GM21423 (cell line): ENCODE data around the gene GDA.
"Not testable (repeated sequence)": the region's sequence is repeated elsewhere in the genome, so short reads cannot be mapped to it uniquely, and the experiment has no call there.

Experiments
- ATAC-seq: cut with Tn5 transposase; IDR thresholded peaks from one replicate; pipeline ENCODE4 v1.9.1; 2021; ENCODE audit warnings: mild to moderate bottlenecking, moderate library complexity; ENCODE audit not compliant: unreplicated experiment

GDA gene

DNA sequence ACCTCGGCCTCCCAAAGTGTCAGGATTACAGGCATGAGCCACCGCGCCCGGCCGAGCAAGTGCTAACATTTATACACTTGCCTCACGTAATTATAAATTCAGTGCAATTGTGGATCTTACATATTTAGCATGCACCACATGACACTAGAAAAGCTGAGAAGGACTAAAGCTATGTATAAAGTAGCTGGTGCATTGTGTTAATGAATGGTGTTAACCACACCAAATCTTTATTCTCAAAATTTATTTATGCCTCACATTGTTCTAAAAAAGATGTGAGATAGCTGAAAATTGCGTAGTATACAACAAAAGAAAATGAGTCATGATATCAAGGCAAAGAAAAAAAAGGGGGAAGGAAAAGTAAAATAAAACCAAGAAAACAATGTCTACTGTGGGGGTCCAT lies 54.8 kb downstream of the GDA start:
- ATAC-seq = no peak

DNA sequence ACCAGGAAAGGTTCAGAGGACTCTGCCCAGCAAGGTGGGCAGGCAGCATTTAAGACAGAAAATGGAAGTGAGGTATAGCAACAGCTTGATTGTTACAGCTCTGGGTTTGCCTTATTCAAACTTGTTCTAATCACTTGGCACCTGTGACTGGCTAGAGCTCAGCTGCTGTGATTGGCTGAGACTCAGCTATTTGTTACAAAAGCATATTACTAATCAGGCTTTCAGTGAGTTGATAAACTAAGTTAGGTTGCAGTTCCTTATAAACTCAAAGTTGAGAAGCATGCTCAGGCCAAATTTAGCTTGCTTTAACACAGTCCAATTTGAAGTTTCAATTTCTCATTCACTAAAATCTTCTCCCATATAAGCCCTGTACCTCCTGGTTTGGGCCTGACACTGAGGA lies 56.3 kb downstream of the GDA start:
- ATAC-seq = peak; percentile 53

DNA sequence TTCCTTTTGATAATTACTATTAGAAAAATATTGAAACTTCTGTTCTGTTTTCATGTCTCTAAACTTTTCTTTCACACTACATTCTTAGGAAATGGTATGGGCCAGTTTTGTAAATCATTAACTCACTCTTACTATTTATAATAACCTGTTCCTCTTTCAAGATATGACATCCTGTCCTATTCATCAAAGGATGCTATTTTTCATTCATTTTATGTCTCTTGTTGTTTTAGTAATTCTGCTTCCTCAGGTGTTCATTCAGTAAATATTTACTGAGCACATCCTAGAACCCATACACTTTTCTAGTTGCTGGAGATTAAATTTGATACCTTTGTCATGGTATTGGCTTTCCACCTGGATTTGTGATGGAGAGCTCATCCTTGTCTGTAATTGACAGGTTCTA lies 58.0 kb downstream of the GDA start:
- peak; percentile 61 for ATAC-seq

DNA sequence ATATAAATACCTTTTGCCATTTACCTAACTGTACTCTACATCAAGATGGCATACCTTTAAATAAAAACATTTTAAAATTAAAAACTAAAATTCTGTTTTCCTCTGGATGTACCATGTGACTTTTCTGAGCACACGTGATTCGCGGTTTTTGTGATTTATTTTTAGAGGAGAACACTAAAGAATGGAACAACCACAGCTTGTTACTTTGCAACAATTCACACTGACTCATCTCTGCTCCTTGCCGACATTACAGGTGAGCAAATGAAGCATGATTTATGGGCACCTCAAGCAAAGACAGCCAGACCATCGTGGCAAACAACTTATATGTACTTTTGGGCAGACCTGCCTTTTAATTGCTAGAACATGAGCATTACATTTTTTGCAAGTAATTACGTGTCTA lies 61.3 kb downstream of the GDA start:
- no peak for ATAC-seq

DNA sequence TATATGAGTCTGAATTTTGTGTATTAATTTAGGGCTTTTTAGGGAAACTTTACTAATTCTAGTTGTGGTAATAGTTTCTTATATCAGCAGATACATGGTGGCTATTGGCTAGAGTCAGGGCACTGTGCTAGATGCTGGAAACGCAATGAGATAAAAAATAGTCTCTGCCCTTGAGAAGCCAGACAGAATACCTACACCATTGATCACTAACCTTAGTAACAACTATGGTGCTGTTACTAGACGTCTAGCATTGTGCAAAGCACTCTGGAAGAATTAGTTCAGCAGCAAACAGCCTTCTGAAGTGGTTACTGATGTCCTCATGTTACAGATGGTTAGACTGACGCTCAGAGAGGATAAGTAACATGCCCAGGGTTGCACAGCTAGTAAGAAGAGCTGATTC lies 61.8 kb downstream of the GDA start:
- ATAC-seq = no peak

DNA sequence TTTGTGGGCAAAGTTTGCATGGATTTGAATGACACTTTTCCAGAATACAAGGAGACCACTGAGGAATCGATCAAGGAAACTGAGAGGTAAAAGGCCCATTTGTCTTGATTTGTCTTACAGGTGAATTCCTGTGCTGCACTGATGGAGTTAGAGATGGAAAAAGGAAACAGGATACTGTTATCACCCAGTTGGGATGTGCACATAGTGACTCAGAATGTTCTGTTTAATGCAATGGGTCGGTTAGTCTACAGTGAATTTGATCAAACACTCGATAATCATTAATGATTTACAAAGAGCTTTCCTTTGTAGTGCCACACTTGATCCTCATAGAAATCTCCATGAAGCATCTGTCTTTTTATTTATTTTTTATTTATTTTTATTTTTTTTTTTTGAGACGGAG lies 64.7 kb downstream of the GDA start:
- no peak for ATAC-seq

DNA sequence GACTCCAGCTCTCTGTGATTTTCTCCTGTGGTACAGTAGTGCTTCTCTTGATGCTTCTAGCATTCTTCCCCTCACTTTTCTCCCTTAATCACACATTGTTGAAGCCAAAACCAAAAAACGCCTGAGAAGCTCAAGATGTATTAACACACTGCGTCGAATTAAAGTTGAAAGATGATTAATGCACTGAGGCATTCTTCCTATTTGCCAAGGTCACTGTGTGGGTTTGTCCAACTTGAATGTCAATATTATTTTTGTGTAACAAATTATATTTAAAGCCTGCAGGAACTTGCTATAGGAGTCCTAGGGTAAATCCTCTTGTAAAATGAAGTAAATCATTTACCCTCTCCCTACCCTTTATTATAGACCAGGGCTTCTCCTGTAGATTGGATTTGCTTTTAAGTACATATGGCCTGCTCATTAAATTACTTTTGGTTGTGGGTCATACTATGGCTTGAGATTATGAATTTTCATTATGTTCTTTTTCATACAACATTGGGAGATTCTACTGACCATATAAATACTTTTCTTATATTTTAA lies 68.1 kb downstream of the GDA start:
- no peak for ATAC-seq

DNA sequence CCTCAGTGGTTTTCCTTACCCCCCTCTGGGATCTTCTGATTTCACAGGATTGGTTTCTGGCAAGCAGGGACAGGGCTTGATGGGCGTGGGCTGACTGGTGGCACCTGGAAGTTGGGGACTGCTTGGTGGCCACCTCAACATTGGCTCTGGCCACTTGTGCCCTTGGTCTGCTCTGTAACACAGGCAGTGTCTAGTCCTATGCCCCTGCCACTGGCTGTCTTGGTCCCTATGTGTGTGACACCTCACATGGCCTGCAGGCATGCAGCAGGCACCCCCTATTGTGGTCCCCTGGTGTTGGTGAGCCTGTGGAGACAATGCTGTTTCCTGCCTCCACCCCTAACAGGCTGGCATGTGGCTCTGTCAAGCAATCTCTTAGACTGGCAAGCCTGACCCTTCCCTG lies 71.3 kb downstream of the GDA start:
- no peak for ATAC-seq

DNA sequence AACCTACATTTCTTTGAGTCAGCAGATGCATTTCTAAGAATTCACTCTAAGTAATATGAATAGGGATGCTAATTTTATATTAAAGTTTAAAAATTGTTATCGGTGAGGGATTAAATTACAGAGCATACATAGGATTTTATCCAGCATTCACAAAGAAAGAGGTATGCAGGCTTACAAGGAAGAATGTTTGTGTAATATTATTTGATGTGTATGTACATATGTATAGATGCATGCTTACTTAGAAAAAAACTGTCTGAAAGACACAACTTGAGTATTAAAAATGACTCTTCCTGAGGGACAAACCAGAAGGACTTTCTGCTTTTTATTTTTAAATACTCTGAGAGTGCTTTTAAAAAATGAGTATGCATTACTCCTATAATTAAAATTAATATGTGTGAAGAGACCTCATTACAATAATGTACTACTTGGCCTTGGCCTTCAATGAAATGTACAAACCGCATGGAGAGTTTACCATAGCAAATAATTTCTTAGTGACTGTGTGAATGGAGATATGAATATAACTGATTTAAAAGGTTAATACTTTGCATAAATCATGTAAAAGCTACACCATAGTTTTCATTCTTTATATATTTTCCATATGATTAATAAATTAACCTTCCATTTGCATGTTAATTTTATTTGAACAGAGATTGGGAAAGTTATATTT lies 77.0 kb downstream of the GDA start:
- no peak for ATAC-seq

DNA sequence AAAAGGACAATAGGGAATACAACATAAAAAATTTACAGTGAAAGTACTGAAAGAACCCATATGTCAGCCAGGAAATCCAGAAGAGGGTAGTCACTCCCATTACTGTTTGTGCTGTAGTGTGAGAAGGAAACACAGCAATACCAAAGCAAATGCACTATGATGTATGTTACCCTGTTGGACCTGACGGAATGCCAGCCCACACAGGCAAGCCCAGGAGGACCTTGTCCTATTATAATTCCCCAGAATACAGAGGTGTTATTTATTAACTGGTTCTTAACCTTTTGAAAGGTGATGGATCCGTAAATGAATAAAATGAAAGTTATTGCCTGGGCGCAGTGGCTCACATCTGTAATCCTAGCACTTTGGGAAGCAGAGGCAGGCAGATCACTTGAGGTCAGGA lies 79.0 kb downstream of the GDA start:
- ATAC-seq = no peak

DNA sequence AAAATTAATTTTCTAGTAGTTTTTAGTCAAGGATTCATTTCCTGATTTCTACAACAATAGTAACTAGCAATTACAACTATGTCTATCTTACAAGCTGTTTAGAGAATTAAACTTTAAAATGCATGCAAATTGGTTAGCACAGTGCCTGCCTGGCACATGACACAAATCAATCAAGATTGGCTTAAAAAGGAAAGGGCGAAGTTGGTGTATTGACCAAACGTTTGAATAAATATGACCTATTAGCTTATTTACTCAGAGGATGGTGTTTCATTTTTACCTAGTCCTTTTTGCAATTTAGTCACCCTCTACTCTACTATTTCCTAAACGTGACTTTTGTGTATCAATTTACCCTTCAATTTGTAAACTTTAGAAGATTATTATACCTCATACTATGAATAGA lies 83.5 kb downstream of the GDA start:
- no peak for ATAC-seq

DNA sequence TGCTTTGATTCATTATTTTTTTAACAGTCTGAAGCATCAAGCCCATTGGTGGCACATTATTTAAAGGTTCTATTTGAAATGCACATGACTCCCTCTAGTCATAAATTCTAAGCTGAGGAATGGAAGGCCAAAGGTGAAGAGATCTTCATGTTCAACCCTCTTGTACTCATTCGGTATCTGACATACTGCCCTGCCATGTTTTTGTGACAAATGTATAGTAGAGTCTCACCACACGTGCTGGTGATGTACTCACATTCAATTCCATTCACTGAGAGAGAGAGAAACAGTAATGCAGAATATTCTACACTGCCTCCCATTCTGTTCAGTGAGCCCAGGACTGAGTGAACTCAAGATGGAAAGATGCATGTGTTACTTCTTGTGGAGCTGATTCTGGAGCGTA lies 98.3 kb downstream of the GDA start:
- no peak for ATAC-seq

DNA sequence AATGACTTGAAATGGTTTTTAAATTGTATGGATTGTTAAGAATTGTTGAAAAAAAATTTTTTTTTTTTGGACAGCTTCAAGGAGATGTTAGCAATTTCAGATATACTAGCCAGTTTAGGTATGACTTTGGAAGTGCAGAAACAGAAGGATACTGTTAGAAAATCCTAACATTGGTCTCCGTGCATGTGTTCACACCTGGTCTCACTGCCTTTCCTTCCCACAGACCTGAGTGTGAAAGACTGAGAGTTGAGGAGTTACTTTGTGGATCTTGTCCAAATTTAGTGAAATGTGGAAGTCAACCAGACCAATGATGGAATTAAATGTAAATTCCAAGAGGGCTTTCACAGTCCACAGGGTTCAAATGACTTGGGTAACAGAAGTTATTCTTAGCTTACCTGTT lies 102.3 kb downstream of the GDA start:
- ATAC-seq = no peak

DNA sequence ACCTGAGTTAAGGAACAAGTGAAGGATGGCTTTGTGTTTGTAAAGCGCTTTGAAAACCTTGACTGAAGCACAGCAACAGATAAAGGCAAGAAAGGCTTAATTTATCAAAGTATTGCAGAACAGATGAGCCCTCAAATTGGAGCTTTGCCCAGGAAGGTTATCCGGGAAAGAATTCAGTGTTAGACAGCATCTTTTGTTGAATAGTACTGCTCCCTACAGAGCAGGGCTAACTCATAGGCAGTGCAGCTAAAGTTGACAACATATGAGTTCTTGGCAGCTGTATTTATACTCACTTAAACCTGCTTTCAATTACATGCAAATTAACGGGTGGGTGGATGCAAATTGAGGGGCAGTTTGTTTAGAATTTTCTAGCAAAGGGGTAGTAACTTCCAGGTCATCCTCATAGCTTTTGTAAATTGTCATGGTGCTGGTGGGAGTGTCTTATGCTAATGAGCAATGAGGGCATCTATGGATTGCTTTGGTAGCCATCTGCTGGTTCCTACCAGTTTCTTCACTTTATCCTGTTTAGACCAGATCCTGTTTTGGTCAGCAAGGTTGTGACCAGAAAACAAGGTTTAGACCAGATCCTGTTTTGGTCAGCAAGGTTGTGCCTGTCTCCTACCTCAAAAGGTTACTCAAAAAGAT lies 105.8 kb downstream of the GDA start:
- ATAC-seq = no peak

DNA sequence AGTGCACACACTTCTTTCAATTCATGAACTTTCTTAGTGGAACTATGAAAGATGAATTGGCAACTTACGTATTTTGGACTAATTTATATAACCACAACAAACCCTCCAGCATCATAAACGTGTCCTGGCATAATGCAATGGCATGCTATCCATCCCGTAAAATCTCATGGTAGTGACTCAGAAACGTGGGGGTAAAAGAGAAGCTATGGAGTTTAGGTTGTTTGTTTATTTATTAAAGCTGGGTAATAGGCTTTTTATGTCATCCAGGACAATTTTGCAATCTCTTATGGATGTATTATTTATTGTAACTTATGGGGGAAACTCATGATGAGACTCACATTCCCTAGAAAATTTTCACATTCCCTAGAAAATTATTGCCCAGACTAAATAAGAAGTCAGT lies 106.3 kb downstream of the GDA start:
- no peak for ATAC-seq

DNA sequence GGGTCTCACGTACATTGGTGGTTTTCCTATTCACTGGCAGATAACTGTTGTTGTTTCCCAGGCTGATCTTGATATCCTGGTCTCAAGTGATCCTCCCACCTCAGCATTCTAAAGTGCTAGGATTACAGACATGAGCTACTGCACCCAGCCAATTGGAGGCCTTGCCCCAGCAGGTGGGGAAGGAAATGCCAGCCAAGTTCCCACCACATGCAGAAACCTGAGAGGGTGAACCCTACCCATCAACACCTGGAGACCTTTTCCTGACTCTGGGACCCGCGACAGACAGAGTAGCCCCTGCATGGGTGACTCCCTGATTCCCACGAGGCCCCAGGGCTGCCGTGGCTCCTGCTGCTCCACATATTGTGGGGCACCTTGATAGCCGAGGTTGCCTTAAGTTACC lies 107.7 kb downstream of the GDA start:
- no peak for ATAC-seq

DNA sequence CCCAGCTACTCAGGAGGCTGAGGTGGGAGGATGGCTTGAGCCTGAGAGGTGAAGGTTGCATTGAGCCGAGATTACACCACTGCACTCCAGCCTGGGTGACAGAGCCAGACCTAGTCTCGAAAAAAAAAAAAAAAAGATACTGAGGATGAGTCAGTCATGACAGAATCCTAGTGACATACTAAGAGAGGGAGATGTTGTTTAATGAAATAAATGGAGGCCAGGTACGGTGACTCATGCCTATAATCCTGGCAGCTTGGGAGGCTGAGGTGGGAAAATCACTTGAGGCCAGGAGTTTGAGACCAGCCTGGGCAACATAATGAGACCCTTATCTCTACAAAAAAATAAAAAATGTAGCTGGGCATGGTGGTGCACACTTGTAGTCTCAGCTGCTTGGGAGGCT lies 108.6 kb downstream of the GDA start:
- no peak for ATAC-seq

DNA sequence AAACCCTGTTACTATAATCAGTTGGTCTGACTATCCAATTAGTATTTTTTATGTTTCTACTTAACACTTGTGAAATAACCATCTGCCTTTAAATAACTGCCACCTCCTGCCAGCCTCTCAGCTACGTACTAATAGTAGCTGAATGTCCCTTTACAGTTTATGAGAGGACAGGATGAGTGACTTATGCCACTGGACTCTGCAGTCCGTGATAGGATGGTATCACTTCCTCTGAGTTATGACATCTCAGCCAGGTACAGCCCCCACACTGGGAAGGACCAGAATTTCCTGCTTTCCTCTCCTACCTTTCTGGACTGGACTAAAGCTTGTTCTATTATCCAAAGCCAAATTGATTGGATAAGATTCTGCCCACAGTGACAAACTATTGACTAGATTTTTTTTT lies 112.8 kb downstream of the GDA start:
- no peak for ATAC-seq

DNA sequence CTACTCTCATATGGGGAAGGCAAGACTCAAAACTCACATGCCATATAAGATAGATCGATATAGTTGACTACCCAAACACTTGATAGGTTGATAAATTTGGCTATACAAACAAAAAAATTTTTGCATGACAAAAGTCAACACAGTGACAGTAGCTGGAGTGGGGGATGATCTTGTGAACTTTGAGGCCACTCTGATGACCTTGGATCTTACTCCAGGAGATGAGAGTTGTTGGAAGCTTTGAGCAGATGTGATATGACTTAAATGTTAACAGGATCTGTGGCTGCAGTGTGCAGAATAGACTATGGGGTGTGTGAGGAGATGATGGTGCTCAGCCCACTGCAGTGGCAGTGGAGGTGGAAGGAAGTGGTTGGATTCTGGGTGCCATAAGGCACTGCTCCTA lies 114.3 kb downstream of the GDA start:
- ATAC-seq = no peak

DNA sequence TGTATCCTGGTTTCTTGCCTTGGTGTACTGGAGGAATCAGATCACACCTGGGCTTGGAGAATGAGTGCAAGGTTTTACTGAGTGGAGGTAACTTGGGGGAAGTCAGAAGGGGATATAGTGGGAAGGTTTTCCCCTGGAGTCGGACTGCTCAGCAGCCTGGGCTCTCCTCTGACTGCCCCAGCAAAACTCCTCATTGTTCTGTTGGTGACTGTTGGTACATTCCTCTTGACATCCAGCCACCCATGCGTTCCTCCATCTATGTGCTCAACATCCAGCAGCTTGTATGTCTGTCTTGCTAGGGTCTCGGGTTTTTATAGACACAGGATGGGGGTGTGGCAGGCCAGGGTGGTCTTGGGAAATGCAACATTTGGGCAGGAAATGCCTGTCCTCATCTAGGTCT lies 119.7 kb downstream of the GDA start:
- no peak for ATAC-seq

DNA sequence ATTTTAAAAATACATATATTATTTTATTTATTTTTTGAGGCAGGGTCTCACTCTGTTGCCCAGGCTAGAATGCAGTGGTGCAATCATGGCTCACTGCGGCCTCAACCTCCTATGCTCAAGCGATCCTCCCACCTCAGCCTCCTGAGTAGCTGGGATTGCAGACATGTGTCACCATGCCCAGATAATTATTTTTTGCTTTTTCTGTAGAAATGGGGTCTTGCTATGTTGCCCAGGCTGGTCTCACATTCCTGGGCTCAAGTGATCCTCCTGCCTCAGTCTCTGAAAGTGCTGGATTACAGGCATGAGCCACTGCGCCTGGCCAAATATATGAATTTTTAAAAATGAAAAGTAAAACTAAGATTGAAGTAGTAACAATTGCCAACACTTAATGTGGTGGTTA lies 121.1 kb downstream of the GDA start:
- not testable (repeated sequence) for ATAC-seq

DNA sequence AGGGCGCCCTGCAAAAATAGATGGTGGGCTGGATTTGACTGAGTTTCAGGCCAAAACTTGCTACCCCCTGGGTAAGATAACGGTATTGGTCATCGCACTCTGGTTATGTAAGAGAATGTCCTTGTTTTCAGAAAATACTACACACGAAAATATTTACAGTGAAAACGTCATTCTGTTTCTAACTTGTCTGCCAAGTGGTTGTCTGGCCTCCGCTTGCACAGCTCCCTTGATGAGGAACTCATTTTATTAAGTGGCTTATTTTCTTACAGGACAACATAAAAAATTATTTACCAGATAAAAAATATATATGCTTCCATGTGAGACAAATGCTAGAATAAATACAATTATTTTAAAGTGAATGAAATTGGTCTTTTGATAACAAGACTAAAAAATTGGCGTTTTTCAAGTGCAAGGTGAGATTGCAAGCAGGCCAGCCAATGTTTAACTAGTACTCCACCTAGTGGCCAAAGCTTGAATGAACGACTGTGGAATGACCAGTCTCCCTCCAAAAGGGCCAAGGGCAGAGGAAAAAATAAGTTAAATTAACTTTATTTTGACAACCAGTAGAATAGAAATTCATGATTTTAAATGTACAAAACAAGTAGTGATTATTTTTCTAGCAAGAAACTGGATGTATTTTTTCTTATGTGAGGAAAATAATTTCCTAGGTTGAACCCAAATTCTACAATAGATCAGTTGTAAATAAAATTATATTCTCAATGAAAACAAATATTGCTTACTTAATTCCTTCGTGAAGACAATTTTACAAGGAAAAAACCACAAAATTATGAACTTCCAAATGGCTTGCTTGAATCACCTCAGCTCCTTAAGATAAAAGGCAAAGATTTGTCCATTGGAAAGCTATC lies 122.6 kb downstream of the GDA start:
- peak; percentile 48 for ATAC-seq
